ENCODE results near the gene NUBPL.
"Not testable (repeated sequence)": the region's sequence is repeated elsewhere in the genome, so short reads cannot be mapped to it uniquely, and the experiment has no call there.

The NUBPL gene

GRCh38 chr14:31880935-31881334 lies 319.7 kb downstream of the NUBPL start:
- peak; percentile 98 for DNase-seq (ENCODE audit: low read depth)

- DNase-seq (ENCODE audit: low read depth) = peak; percentile 53
Measured at GRCh38 chr14:31881531-31882310, 320.5 kb downstream of the NUBPL start.

- no peak for DNase-seq (ENCODE audit: low read depth)
Measured at GRCh38 chr14:31884238-31884637, 323.0 kb downstream of the NUBPL start.

GRCh38 chr14:31884776-31885379 lies 323.7 kb downstream of the NUBPL start:
- peak; percentile 71 for DNase-seq (ENCODE audit: low read depth)

- no peak for DNase-seq (ENCODE audit: low read depth)
Measured at GRCh38 chr14:31886156-31886835, 325.1 kb downstream of the NUBPL start.

- no peak for DNase-seq (ENCODE audit: low read depth)
Measured at GRCh38 chr14:31887929-31888580, 326.9 kb downstream of the NUBPL start.

- no peak for DNase-seq (ENCODE audit: low read depth)
Measured at GRCh38 chr14:31889297-31889696, 328.1 kb downstream of the NUBPL start.

- not testable (repeated sequence) for DNase-seq (ENCODE audit: low read depth)
Measured at GRCh38 chr14:31890202-31890601, 329.0 kb downstream of the NUBPL start.

- DNase-seq (ENCODE audit: low read depth) = no peak
Measured at GRCh38 chr14:31893221-31893757, 332.1 kb downstream of the NUBPL start.

GRCh38 chr14:31894351-31894750 lies 333.1 kb downstream of the NUBPL start:
- no peak for DNase-seq (ENCODE audit: low read depth)

GRCh38 chr14:31895206-31895605 lies 334.0 kb downstream of the NUBPL start:
- peak; percentile 86 for DNase-seq (ENCODE audit: low read depth)

GRCh38 chr14:31895646-31896045 lies 334.4 kb downstream of the NUBPL start:
- no peak for DNase-seq (ENCODE audit: low read depth)

- DNase-seq (ENCODE audit: low read depth) = peak; percentile 40
Measured at GRCh38 chr14:31897581-31898186, 336.5 kb downstream of the NUBPL start.

GRCh38 chr14:31898838-31899528 lies 337.8 kb downstream of the NUBPL start:
- no peak for DNase-seq (ENCODE audit: low read depth)

- DNase-seq (ENCODE audit: low read depth) = no peak
Measured at GRCh38 chr14:31902002-31902401, 340.8 kb downstream of the NUBPL start.

- DNase-seq (ENCODE audit: low read depth) = no peak
Measured at GRCh38 chr14:31902945-31903646, 341.9 kb downstream of the NUBPL start.

GRCh38 chr14:31909977-31910376 lies 348.8 kb downstream of the NUBPL start:
- no peak for DNase-seq (ENCODE audit: low read depth)
